GM18861 (cell line): ENCODE data around the gene AQP11.
"Not testable (repeated sequence)": the region's sequence is repeated elsewhere in the genome, so short reads cannot be mapped to it uniquely, and the experiment has no call there.

ENCODE experiments used
- ATAC-seq: cut with Tn5 transposase; IDR thresholded peaks from one replicate; pipeline ENCODE4 v1.9.1; 2021; ENCODE audit not compliant: unreplicated experiment

AQP11 gene

GRCh38 chr11:77592727-77593126, 3.0 kb downstream of the AQP11 start:
- ATAC-seq, result no peak

GRCh38 chr11:77593883-77594282, 4.1 kb downstream of the AQP11 start:
- no peak for ATAC-seq

GRCh38 chr11:77596626-77597025, 6.9 kb downstream of the AQP11 start:
- ATAC-seq, result no peak

GRCh38 chr11:77598195-77598594, 8.4 kb downstream of the AQP11 start:
- ATAC-seq, result no peak

GRCh38 chr11:77602381-77603088, 12.8 kb downstream of the AQP11 start:
- no peak for ATAC-seq

- ATAC-seq, result no peak
Measured at GRCh38 chr11:77604281-77604680, 14.5 kb downstream of the AQP11 start.

- no peak for ATAC-seq
Measured at GRCh38 chr11:77609234-77609633, 19.5 kb downstream of the AQP11 start.

GRCh38 chr11:77611921-77612320, 22.2 kb downstream of the AQP11 start:
- no peak for ATAC-seq

GRCh38 chr11:77617892-77618291, 28.1 kb downstream of the AQP11 start:
- no peak for ATAC-seq

GRCh38 chr11:77619576-77620198, 29.9 kb downstream of the AQP11 start:
- no peak for ATAC-seq

GRCh38 chr11:77630157-77630710, 40.5 kb downstream of the AQP11 start:
- no peak for ATAC-seq

GRCh38 chr11:77633926-77634325, 44.2 kb downstream of the AQP11 start:
- ATAC-seq, result not testable (repeated sequence)

- no peak for ATAC-seq
Measured at GRCh38 chr11:77636731-77637344, 47.1 kb downstream of the AQP11 start.

- peak; percentile 92 for ATAC-seq
Measured at GRCh38 chr11:77637345-77638165, 47.8 kb downstream of the AQP11 start, which contains the start of gene CLNS1A. CLNS1A (minus strand) TSS chr11:77637794; CDS start chr11:77637714, 80 bp downstream.

- ATAC-seq, result no peak
Measured at GRCh38 chr11:77642228-77642627, 52.5 kb downstream of the AQP11 start.

GRCh38 chr11:77644887-77645286, 55.1 kb downstream of the AQP11 start:
- ATAC-seq, result no peak

GRCh38 chr11:77647654-77648305, 58.0 kb downstream of the AQP11 start:
- no peak for ATAC-seq

GRCh38 chr11:77650123-77650522, 60.4 kb downstream of the AQP11 start:
- ATAC-seq, result no peak

GRCh38 chr11:77654770-77655434, 65.1 kb downstream of the AQP11 start:
- no peak for ATAC-seq

- ATAC-seq, result no peak
Measured at GRCh38 chr11:77656362-77656761, 66.6 kb downstream of the AQP11 start.
